Measurements from ENCODE around the gene STARD3NL. TPM values are rescaled to one million over a fixed set of nuclear protein-coding genes. Genes with fewer than 3 reads are reported as not detected.

STARD3NL gene
- total and polyA plus RNA-seq, 2 of the 4 experiments (the other 2 are of a cell fraction): 51.6 to 69.7 TPM

DNA sequence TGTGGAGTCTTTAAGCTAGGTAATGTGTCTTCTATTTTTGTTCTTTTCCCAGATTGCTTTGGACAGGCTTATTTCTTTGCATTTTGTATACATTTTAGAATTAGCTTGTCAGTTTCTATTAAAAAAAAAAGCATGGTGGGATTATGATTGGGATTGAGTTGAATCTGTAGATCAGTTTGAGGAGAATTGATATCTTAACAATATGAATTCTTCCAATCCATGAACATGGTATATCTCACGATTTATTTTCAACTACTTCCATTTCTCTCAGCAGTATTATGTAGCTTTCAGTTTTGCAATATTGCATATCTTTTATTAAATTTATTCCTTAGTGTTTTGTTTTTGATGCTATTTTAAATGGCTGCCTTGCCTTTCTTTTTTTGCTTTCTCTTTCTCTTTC is 13.7 kb downstream of the STARD3NL start:
- no TSS peak for BruUV-seq (replicated peaks)
- no peak overlapping the region for H4K5ac ChIP-seq (ENCODE audit: low read depth, low read length)
- H2AK5ac ChIP-seq (ENCODE audit: low read depth, low read length): no peak overlapping the region
- TF ChIP-seq, protein P1, sequence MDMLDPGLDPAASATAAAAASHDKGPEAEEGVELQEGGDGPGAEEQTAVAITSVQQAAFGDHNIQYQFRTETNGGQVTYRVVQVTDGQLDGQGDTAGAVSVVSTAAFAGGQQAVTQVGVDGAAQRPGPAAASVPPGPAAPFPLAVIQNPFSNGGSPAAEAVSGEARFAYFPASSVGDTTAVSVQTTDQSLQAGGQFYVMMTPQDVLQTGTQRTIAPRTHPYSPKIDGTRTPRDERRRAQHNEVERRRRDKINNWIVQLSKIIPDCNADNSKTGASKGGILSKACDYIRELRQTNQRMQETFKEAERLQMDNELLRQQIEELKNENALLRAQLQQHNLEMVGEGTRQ (IDR thresholded peaks at IDR 0.05; ENCODE audit: low read depth, low read length): no peak
- TF ChIP-seq NFE2L2 (IDR thresholded peaks at IDR 0.05; ENCODE audit: low read depth, low read length) (no peak), POLR2A (IDR thresholded peaks at IDR 0.05; ENCODE audit: low read depth, low read length) (no peak), RCOR1 (IDR thresholded peaks at IDR 0.05; ENCODE audit: insufficient replicate concordance, low read length) (no peak), BHLHE40 (IDR thresholded peaks at IDR 0.05; ENCODE audit: low read depth, low read length) (no peak), MAZ (IDR thresholded peaks at IDR 0.05; ENCODE audit: borderline replicate concordance, low read depth, low read length) (no peak), FOS (IDR thresholded peaks at IDR 0.05; ENCODE audit: low read depth, low read length) (no peak), CEBPB (IDR thresholded peaks at IDR 0.05; ENCODE audit: low read depth, low read length) (no peak), CTCF (conservative IDR thresholded peaks at IDR 0.05; ENCODE audit: low read depth, low read length) (no peak)
- TF ChIP-seq, protein P2, sequence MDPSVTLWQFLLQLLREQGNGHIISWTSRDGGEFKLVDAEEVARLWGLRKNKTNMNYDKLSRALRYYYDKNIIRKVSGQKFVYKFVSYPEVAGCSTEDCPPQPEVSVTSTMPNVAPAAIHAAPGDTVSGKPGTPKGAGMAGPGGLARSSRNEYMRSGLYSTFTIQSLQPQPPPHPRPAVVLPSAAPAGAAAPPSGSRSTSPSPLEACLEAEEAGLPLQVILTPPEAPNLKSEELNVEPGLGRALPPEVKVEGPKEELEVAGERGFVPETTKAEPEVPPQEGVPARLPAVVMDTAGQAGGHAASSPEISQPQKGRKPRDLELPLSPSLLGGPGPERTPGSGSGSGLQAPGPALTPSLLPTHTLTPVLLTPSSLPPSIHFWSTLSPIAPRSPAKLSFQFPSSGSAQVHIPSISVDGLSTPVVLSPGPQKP (IDR thresholded peaks at IDR 0.05; ENCODE audit: borderline replicate concordance, low read depth, low read length): no peak
- no peak overlapping the region for H3K23ac ChIP-seq (ENCODE audit: low read depth, low read length)
- DNase-seq (no peak), ATAC-seq (ENCODE audit: low read depth) (no peak)
- CTCF ChIA-PET: interaction anchor here (0.6 kb wide), 1 partner anchor 28 kb away, joined by 3 read pairs; no protein-coding TSS in a partner anchor
- no peak overlapping the region for H2BK5ac ChIP-seq (ENCODE audit: low read depth, low read length, poor library complexity, severe bottlenecking)
- no peak overlapping the region for H3K4ac ChIP-seq (ENCODE audit: low read depth, low read length)
- peaks cover 7 to 49% of the 10 kb centered on the region in 2 experiments for H3K79me1 ChIP-seq (ENCODE audit: low read depth in 1 of 2, low read length in 2 of 2)
- H2BK15ac ChIP-seq (ENCODE audit: low read depth, low read length): no peak overlapping the region
- H3K36me3 ChIP-seq (ENCODE audit: control insufficient read depth, insufficient read depth, low read length): no peaks in the 10 kb centered on the region
- H3K4me3 ChIP-seq (ENCODE audit: insufficient read depth, low read depth, low read length): no peak overlapping the region
- H3K14ac ChIP-seq (replicated peaks; ENCODE audit: low read depth, low read length): no peak overlapping the region
- no peak overlapping the region for H2BK120ac ChIP-seq (ENCODE audit: low read depth, low read length)
- no peaks in the 10 kb centered on the region for H3K9me3 ChIP-seq (ENCODE audit: control insufficient read depth, insufficient read depth, low read length)
- no peak overlapping the region for H2AK9ac ChIP-seq (replicated peaks; ENCODE audit: low read depth, low read length, poor library complexity)
- H3K4me1 ChIP-seq (ENCODE audit: control insufficient read depth, insufficient read depth, low read length): peaks cover 11% of the 10 kb centered on the region
- H4K20me1 ChIP-seq (ENCODE audit: insufficient read depth, low read length): peaks cover 33% of the 10 kb centered on the region
- no peak overlapping the region for H4K8ac ChIP-seq (ENCODE audit: low read depth in 2 of 2, low read length in 2 of 2)
- H3K4me2 ChIP-seq (ENCODE audit: low read depth, low read length): no peak overlapping the region
- H2BK20ac ChIP-seq (ENCODE audit: low read depth, low read length): no peak overlapping the region
- POLR2A ChIA-PET (ENCODE audit: unreplicated experiment): no interaction called here
- in situ Hi-C loops (cut with MboI; ENCODE audit: low sequenced_read_pairs): no loop called here
- H3K9ac ChIP-seq (ENCODE audit: low read depth, low read length): no peak overlapping the region
- no CpG with 5 or more reads among the region's 1 CpG for WGBS, 2 experiments (ENCODE audit: extremely low coverage in 2 of 2, insufficient read length in 1 of 2)
- H3K27me3 ChIP-seq (ENCODE audit: control insufficient read depth, insufficient read depth, low read length): no peaks in the 10 kb centered on the region
- no peak overlapping the region for H3K18ac ChIP-seq (ENCODE audit: low read depth, low read length)
- H4K91ac ChIP-seq (ENCODE audit: insufficient read depth, low read depth, low read length): no peak overlapping the region
- peaks cover 11% of the 10 kb centered on the region for H3K9me1 ChIP-seq (ENCODE audit: insufficient read depth, low read length)
- no peak overlapping the region for H3K27ac ChIP-seq (ENCODE audit: insufficient read depth, low read length)
- dilution Hi-C loops (cut with HindIII; ENCODE audit: low sequenced_read_pairs, unreplicated experiment): no loop called here
- H3K56ac ChIP-seq (ENCODE audit: extremely low read depth, insufficient read depth, low read length): no peak overlapping the region
- intact Hi-C loops (cut with micrococcal nuclease): no loop called here
- no peak overlapping the region for H2AFZ ChIP-seq (replicated peaks; ENCODE audit: low read length, poor library complexity)

Data from IMR-90 (cell line).